HG03280 (cell line): ENCODE measurements around the gene PHF12.
"Not testable (repeated sequence)": the region's sequence is repeated elsewhere in the genome, so short reads cannot be mapped to it uniquely, and the experiment has no call there.

Source experiments
- ATAC-seq: cut with Tn5 transposase; IDR thresholded peaks from one replicate; pipeline ENCODE4 v1.9.1; 2021; ENCODE audit warnings: mild to moderate bottlenecking, moderate library complexity; ENCODE audit not compliant: unreplicated experiment

Gene PHF12

GRCh38 chr17:28935744-28936460 is 15.4 kb downstream of the PHF12 start:
- ATAC-seq, result no peak

- not testable (repeated sequence) for ATAC-seq
Measured at GRCh38 chr17:28934508-28934907, 16.8 kb downstream of the PHF12 start.

GRCh38 chr17:28929787-28930186 is 21.5 kb downstream of the PHF12 start:
- ATAC-seq, result no peak

DNA sequence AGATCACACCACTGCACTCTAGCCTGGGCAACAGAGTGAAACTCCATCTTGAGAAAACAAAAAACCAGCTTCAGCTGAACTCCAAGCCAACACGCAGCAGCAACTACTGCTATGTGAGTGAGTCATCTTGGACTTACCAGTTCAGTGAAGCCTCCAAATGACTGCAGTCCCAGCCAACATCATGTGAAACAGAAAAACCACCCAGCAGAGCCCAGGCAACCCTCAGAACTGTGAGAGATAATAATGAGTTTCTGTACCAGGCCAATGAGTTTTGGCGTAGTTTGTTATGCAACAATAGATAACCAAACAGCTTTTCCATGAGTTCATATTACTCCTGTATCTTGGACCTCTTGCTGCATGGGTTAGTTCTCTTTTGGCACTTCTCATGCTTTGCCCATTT is 23.3 kb downstream of the PHF12 start:
- no peak for ATAC-seq

DNA sequence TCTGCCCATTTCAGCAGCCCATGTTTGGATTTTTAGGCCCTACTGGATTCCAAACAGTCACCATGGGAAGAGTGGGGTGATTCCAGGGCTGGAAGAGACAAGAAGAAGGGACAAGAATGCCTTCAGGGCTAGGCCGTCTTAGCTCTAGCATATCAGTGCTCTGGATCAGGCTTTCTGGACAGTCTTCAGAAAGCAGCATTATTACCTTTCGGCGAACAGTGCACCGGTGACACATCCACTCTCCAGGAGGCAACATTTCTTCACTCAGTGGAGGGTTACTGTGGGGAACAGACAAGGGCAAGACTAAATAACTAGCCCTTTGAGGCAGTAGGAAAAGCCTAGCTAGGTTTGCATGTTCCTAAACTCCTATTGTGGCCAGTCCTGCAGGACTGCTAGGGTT is 24.5 kb downstream of the PHF12 start:
- no peak for ATAC-seq

- ATAC-seq, result no peak
Measured at GRCh38 chr17:28926366-28926765, 25.0 kb downstream of the PHF12 start.

DNA sequence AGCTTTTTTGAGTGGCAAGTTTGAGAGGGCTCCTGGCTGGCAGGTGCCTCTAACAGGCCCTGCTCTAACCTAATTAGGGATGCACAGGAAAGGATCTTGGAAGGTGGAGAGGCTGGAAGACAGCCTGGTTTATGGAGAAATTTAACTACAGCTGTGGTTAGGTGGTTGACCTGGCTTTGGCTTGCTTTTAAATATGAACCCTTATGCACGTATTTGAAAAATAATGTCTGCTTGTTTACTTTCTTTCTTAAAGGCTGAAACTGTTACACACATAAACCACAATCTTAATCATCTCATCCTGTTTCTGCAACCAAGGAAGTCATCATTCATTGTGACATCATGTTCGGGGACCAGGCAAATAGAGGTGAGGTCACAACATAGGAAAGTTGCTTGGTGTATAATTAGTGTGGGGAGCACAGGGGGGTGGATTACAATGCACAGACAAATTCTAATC is 25.4 kb downstream of the PHF12 start:
- no peak for ATAC-seq

GRCh38 chr17:28920201-28920600 is 31.1 kb downstream of the PHF12 start:
- ATAC-seq, result no peak

DNA sequence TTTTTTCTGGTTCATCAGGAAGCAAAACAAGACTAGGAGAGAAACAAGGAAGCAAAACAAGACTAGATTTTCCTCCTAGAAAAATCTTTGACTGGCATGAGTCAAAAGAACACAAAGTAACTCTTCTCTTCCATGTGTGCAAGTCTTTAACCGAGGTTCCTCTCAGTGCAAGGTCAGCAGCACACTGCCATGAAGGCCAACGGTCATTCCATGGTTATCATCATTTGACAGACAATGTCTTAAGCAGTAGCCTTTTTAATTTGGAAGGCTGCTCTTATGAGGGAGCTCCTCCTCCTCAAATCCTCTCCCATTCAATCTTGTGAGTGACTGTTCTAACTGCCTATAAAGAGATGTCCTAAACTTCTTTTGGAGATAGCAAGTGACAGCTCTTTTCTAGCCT is 33.0 kb downstream of the PHF12 start:
- no peak for ATAC-seq

DNA sequence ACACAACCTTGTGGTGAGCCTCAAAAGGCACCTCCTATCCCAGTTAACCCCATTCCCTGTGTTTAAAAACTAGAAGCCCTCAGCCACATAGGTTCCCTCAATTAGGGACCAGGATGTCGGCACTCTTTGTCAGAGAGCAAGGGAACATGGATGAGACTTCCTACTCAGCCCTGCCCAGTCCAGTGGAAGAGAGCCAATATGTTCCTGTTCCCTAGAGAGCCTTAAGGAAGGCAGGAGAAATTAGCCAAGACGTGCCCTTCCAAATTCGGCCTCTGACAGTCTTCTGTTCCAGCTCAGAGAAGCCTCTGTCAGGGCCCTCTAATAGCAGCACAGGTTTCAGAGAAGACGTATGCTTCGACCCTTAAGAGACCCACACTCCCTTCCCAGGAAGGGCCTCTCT is 33.9 kb downstream of the PHF12 start:
- ATAC-seq, result no peak

DNA sequence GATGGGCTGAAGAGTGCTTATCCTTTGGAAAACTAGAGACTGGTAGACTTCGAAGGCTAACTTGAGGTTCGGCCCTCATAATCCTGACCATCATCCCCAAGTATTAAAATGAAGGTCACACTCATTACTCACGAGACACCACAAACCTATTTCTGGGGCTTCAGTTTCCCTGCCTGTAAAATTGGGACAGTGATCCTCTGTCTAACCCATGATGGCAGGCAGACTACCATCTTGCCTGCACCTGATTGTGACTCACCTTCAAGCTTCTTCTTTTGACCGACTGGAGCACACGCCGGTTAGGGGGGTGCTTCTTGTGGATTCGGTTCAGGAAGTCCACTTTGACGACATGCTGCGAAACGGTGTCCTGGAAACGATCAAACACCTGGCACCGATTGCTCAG is 34.3 kb downstream of the PHF12 start:
- ATAC-seq, result no peak

- ATAC-seq, result no peak
Measured at GRCh38 chr17:28916302-28916934, 34.9 kb downstream of the PHF12 start.

DNA sequence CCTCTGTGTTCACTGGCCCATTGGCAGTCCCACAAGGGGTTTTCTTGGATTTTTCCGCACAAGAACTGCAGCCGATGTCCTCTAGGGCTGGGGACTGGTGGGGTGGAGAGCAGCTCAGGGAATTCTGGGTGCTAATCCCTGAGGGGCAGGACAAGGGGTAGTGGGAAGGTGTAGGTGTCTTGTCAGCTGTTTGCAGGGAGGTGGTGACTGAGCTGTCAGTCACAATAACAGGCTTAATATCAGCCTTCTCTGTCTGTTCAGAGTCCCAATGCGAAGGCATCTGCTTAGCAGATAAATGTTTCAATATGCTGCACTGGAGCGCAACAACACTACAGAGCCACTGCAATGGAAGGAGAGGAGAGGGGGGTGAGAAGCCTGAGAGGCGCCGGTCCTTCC is 38.4 kb downstream of the PHF12 start:
- no peak for ATAC-seq

DNA sequence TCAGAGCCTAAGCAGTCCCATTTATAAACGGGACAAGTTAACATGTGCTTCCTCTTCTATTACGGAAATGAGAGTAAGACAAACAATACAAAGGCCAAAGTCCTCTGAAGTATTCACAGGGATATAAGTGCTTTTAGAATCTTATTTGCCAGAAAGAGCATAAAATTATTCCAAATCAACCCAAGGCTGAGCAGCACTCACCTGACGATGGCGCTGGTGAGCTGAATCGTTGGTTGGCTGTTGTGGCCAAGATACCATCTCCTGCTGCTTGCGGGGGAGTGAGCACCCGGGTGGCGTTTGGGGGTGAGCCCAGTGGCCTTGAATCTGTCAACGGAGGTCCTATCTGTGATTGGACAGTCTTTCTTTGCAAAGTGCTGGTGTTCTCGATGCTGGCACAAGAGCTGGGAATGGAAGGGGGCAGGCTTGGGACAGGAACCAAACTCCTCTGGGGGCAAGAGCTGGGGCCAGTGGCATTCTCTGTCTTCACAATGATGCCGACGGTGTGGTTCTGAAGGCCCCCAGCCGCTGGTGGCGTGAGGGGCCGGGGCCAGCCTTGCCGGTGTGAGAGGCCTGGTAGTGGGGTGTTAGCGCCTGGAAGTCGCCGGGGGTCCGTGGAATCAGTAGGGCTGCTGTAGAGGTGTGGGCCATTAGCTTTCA is 38.9 kb downstream of the PHF12 start:
- no peak for ATAC-seq

DNA sequence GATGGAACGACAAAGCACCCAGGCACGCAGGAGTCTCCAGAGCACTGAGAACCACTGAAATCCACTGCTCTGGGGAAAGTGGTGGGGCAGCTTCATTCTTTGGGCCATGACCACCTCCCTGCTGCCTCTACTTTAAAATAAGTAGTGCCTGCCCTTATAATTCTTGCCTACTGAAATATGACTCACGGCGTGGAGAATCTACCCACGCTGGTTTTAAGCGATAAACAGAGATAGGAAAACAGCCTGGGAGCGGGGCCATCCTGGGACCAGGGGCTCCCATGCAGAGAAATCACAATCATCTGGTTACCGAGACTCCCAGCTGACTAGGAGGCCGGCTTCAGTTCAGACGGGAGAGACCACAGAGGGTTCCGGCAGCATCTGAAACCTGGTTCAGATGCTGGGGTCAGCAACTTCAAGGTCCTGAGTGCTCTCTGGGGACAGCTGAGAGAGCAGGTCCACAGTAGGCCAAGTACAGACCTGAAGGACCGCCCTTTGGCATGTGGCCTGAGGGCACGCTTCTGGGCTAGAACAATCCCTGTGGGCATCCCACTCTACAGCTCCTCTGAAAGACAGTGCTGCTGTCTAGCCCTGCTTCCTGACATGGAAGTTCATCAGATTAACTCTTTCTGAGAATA is 39.8 kb downstream of the PHF12 start:
- no peak for ATAC-seq

- no peak for ATAC-seq
Measured at GRCh38 chr17:28910534-28910933, 40.8 kb downstream of the PHF12 start.

- no peak for ATAC-seq
Measured at GRCh38 chr17:28908640-28909167, 42.6 kb downstream of the PHF12 start.

GRCh38 chr17:28907709-28908475 is 43.4 kb downstream of the PHF12 start:
- no peak for ATAC-seq

GRCh38 chr17:28906706-28907438 is 44.4 kb downstream of the PHF12 start:
- ATAC-seq, result no peak

- ATAC-seq, result no peak
Measured at GRCh38 chr17:28906276-28906675, 45.0 kb downstream of the PHF12 start.
